Osteoblast (primary cell): ENCODE results near the gene MGMT. TPM values are rescaled to one million over a fixed set of nuclear protein-coding genes. Genes with fewer than 3 reads are reported as not detected.

Experiments used
- DNase-seq: peaks from one replicate; pipeline ENCODE4 v3.0.0; 2011; ENCODE audit warnings: low spot score, mixed read lengths; ENCODE audit not compliant: insufficient read length; ENCODE audit errors: missing footprints
- H2AFZ ChIP-seq: 2 replicates; pipeline ENCODE4 v1.6.0; 2011; ENCODE audit warnings: mild to moderate bottlenecking, low read length
- H3K27ac ChIP-seq: 2 replicates; pipeline ENCODE4 v1.5.1; 2011; ENCODE audit warnings: mild to moderate bottlenecking, low read depth, low read length, moderate library complexity
- H3K27me3 ChIP-seq: 2 replicates; pipeline ENCODE4 v1.6.0; 2012; ENCODE audit warnings: mild to moderate bottlenecking, control low read depth, inconsistent platforms, low read length, moderate library complexity; ENCODE audit not compliant: insufficient read depth
- H3K36me3 ChIP-seq: 2 replicates; pipeline ENCODE4 v1.5.1; 2011; ENCODE audit warnings: mild to moderate bottlenecking, low read length, control low read depth, moderate library complexity; ENCODE audit not compliant: insufficient read depth
- H3K4me1 ChIP-seq: 2 replicates; pipeline ENCODE4 v1.5.1; 2011; ENCODE audit warnings: mild to moderate bottlenecking, low read length, control low read depth, moderate library complexity; ENCODE audit not compliant: insufficient read depth
- H3K4me2 ChIP-seq: 2 replicates; pipeline ENCODE4 v1.6.0; 2011; ENCODE audit warnings: mild to moderate bottlenecking, low read length; ENCODE audit not compliant: insufficient read depth
- H3K4me3 ChIP-seq: fragments of 200-600 bp; sonication (generic); 3 replicates; pipeline ENCODE4 v1.5.1; 2012; ENCODE audit warnings: mild to moderate bottlenecking, low read length, inconsistent platforms; ENCODE audit not compliant: insufficient read depth
- H3K79me2 ChIP-seq: 2 replicates; pipeline ENCODE4 v1.6.0; 2012; ENCODE audit warnings: mild to moderate bottlenecking, low read length, control low read depth, inconsistent platforms; ENCODE audit not compliant: insufficient read depth
- H3K9me3 ChIP-seq: 2 replicates; pipeline ENCODE4 v1.5.1; 2011; ENCODE audit warnings: low read depth, low read length, control low read depth
- H4K20me1 ChIP-seq: 2 replicates; pipeline ENCODE4 v1.6.0; 2012; ENCODE audit warnings: mild to moderate bottlenecking, low read length, control low read depth; ENCODE audit not compliant: insufficient read depth
- total RNA-seq: library from RNA; depleted of rRNA; stranded (reverse); fragments of >200 nt; gene quantifications from 2 replicates; pipeline ENCODE4 v1.2.3, GENCODE V29; 2012
- TF ChIP-seq, protein P1 (sequence below): IDR thresholded peaks from 2 replicates; pipeline ENCODE4 v1.5.1; 2011; ENCODE audit warnings: mild to moderate bottlenecking, low read depth, low read length, moderate library complexity; ENCODE audit errors: extremely low read depth

The MGMT gene
- total RNA-seq, 1 donor: 21.0 TPM

DNA sequence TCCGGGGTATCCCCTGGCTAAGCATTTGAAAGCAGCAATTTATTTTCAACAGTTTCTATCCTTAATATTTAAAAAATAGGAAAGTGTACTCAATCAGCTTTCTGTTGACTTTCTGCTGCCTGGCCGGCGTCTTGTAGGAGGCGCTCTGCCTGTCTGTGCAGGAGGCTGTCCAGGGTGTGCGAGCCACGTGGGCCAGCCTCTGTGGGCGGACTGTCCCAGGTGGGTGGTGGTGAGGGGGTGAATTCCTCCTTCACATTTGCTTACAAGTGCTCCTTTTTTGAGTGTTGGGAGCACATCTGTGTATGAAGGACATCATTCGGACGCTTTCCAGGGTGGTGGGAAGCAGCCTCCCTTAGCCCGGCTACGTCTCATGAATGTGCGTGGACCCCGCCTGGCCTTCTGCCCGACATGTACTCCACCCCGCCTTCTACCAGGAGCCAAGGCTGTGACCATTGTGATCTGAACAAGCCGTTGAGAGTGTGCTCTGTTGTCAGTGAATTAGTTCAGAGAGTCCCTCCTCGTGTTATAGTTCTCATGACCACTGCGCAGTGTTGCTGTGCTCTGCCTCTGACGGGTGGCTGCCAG, 114.9 kb downstream of the MGMT start:
- Histone ChIP-seq H3K4me3 (no peak overlapping the region), H3K79me2 (no peaks in the 10 kb centered on the region), H2AFZ (no peak overlapping the region), H3K4me1 (no peaks in the 10 kb centered on the region), H3K27ac (no peak overlapping the region), H3K27me3 (no peaks in the 10 kb centered on the region), H3K4me2 (no peak overlapping the region), H3K36me3 (no peaks in the 10 kb centered on the region), H3K9me3 (no peaks in the 10 kb centered on the region), H4K20me1 (no peaks in the 10 kb centered on the region)
- DNase-seq: no peak
- TF ChIP-seq, protein P1, sequence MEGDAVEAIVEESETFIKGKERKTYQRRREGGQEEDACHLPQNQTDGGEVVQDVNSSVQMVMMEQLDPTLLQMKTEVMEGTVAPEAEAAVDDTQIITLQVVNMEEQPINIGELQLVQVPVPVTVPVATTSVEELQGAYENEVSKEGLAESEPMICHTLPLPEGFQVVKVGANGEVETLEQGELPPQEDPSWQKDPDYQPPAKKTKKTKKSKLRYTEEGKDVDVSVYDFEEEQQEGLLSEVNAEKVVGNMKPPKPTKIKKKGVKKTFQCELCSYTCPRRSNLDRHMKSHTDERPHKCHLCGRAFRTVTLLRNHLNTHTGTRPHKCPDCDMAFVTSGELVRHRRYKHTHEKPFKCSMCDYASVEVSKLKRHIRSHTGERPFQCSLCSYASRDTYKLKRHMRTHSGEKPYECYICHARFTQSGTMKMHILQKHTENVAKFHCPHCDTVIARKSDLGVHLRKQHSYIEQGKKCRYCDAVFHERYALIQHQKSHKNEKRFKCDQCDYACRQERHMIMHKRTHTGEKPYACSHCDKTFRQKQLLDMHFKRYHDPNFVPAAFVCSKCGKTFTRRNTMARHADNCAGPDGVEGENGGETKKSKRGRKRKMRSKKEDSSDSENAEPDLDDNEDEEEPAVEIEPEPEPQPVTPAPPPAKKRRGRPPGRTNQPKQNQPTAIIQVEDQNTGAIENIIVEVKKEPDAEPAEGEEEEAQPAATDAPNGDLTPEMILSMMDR: no peak

DNA sequence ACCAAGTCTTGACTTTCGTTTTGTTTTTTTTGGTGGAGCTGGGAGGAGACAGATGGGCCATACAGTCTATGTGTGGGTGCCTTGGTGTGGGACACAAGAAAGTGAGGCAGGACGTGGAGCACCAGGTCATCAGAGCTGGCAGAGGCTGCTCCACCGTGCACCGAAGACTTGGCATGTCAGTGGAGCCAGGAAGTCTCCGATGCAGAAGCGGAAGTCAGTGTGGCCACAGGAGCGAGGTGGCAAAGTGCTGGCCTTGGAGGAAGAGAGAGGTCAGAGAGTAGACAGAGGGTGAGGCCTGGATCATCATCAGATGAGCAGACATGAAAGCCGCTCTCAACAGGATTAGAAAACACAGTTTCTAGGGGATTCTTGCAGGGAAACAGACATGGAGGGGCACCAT, 116.8 kb downstream of the MGMT start:
- TF ChIP-seq, protein P1: no peak
- Histone ChIP-seq H3K27ac (no peak overlapping the region), H3K9me3 (no peaks in the 10 kb centered on the region)

DNA sequence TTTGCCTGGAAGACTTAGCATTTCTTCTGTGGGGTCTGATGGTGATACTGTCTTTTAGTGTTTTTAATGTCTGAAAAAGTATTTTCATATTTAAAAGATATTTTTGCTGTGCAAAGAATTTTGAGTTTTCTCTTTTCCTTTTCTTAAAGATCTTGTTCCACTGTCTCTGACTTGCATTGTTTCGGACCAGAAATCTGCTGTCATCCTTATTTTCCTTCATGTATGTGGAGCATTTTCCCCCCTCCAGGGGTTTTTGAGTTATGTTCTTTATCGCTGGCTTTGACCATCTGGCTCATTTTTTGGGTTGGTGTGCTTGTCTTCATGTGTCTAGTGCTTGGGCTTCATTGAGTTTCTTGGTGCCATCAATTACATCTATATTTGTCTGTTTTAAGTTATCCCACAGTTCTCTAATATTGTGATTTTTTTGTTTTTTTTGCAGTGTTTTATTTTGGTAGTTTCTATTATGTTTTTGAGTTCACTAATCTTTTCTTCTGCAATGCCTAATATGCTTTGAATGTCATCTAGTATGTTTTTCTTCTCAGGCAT, 119.9 kb downstream of the MGMT start:
- H4K20me1 ChIP-seq: no peaks in the 10 kb centered on the region
- H3K27me3 ChIP-seq: no peaks in the 10 kb centered on the region
- no peak overlapping the region for H3K4me3 ChIP-seq
- H3K4me1 ChIP-seq: no peaks in the 10 kb centered on the region
- H3K9me3 ChIP-seq: no peaks in the 10 kb centered on the region
- no peak for DNase-seq
- no peaks in the 10 kb centered on the region for H3K79me2 ChIP-seq
- H3K27ac ChIP-seq: no peak overlapping the region
- H2AFZ ChIP-seq: no peak overlapping the region
- H3K36me3 ChIP-seq: peaks cover 2% of the 10 kb centered on the region
- H3K4me2 ChIP-seq: no peak overlapping the region
- TF ChIP-seq, protein P1: no peak

More for the DNA sequence above, 116.8 kb downstream of the MGMT start:
- no peak overlapping the region for H2AFZ ChIP-seq
- no peaks in the 10 kb centered on the region for H3K27me3 ChIP-seq
- no peak for DNase-seq
- no peak overlapping the region for H3K4me3 ChIP-seq
- H4K20me1 ChIP-seq: no peaks in the 10 kb centered on the region
- H3K79me2 ChIP-seq: no peaks in the 10 kb centered on the region
- peaks cover 2% of the 10 kb centered on the region for H3K36me3 ChIP-seq
- H3K4me2 ChIP-seq: no peak overlapping the region
- no peaks in the 10 kb centered on the region for H3K4me1 ChIP-seq

DNA sequence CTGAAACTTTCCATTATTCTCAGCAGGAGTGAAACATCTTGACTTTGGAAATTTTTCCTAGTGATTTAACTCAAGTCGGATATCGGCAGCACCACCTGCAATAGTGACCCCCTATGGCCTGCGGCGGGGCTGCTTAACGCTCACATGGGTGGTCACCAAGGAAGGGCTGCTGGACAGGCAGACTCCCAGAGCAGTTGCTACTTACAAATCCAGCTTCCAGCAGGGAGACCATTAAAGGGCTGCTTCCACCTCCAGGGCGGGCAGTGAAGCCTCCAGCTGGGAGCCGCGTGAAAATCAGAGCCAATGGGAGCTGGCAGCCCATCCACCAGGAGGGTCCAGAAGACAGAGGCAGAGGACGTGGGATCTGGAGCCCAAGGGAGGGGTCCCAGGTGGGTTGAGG, 122.5 kb downstream of the MGMT start:
- Histone ChIP-seq H4K20me1 (no peaks in the 10 kb centered on the region), H3K9me3 (no peaks in the 10 kb centered on the region), H3K4me2 (no peak overlapping the region), H3K27me3 (no peaks in the 10 kb centered on the region), H3K4me1 (no peaks in the 10 kb centered on the region), H3K36me3 (peaks cover 2% of the 10 kb centered on the region), H3K27ac (no peak overlapping the region), H3K4me3 (no peak overlapping the region), H3K79me2 (no peaks in the 10 kb centered on the region), H2AFZ (no peak overlapping the region)
- TF ChIP-seq, protein P1: no peak
- DNase-seq: no peak
